Ovary (tissue), 9 donors: ENCODE measurements around the gene C7orf33. TPM values are rescaled to one million over a fixed set of nuclear protein-coding genes. Genes with fewer than 3 reads are reported as not detected.

ENCODE experiments used
- DNase-seq, 5 donors: peaks; one replicate each; pipeline ENCODE4 v3.0.0-alpha.2; 2019 to 2020
- H3K27ac ChIP-seq, 2 donors: fragments of 200-600 bp; one replicate each; pipeline versions ENCODE4 v1.5.1 to v1.8.0; 2019 to 2022
- H3K27me3 ChIP-seq: fragments of 200-600 bp; one replicate; pipeline ENCODE4 v1.8.0; 2022
- H3K36me3 ChIP-seq: fragments of 200-600 bp; sonication (generic); one replicate; pipeline ENCODE4 v1.5.1; 2019
- H3K4me1 ChIP-seq: one replicate; pipeline ENCODE4 v1.8.1; 2013; ENCODE audit warnings: mild to moderate bottlenecking, moderate library complexity; ENCODE audit not compliant: insufficient read depth
- H3K4me3 ChIP-seq: fragments of 200-600 bp; sonication (generic); one replicate; pipeline ENCODE4 v1.5.1; 2017
- H3K9me3 ChIP-seq, 2 donors: fragments of 200-600 bp in 1 of 2; sonication (generic) in 1 of 2; one replicate each; pipeline versions ENCODE4 v1.5.1 to v1.8.1; 2013 to 2019; ENCODE audit warnings: mild to moderate bottlenecking in 1 of 2, moderate library complexity in 1 of 2
- EP300 ChIP-seq: sonication (generic); formaldehyde crosslinking; IDR thresholded peaks from one replicate; pipeline ENCODE4 v1.6.1; 2017; ENCODE audit warnings: antibody characterized with exemption
- POLR2A ChIP-seq: fragments of 450-650 bp; IDR thresholded peaks from one replicate; pipeline ENCODE4 v1.6.1; 2017; ENCODE audit warnings: antibody characterized with exemption, mild to moderate bottlenecking, moderate library complexity
- WGBS, 3 donors: extraction: QIAGEN DNeasy Blood & Tissue Kit in 1 of 3; methylation state at CpG; one replicate each; pipeline versions ENCODE4 v1.1.5 to v1.1.7; 2013 to 2017; 5-methylcytosine and 5-hydroxymethylcytosine counted together
- intact Hi-C, 4 donors: fragments of 100-400 bp; cut with DNase I; formaldehyde crosslinking; loops; one replicate each; pipeline versions ENCODE4 v1.11.0 to v1.15.1; 2022 to 2023
- polyA plus RNA-seq, 2 donors: library from polyadenylated mRNA; stranded (reverse); fragments of 200-250 nt in 1 of 2; fragments of 350-450 nt in 1 of 2; fragmentation: Illumina TruSeq in 1 of 2; extraction: RNeasy Lipid Tissue Mini Kit (QIAGEN cat#74804) in 1 of 2; gene quantifications; one replicate each; pipeline ENCODE4 v1.2.3, GENCODE V29; 2013 to 2014
- total RNA-seq, 7 donors: library from RNA; depleted of rRNA in 2 of 7; stranded (reverse); fragments of >200 nt in 2 of 7; fragmentation: NEBNext Ultra II Directional in 3 of 7; extraction: Animal tissue kit (Norgen Biotek cat#: 25700) in 3 of 7; gene quantifications; one replicate each; pipeline versions ENCODE4 v1.1.0 to v1.2.4, GENCODE V29; 2016 to 2023
- TF ChIP-seq, protein P1 (sequence below), 3 donors: fragments of 450-650 bp in 2 of 3; fragments of 200-600 bp in 1 of 3; IDR thresholded peaks; one replicate each; pipeline versions ENCODE4 v1.5.1 to v1.8.0; 2016 to 2022; ENCODE audit warnings: antibody characterized with exemption in 3 of 3, mild to moderate bottlenecking in 1 of 3
- donor health status: DM: no; HTN: no; CAD: no; lungs with moderate emphysema.
- donor health status: DM: no; HTN: no; CAD: no.
- donor health status: Bipolar disorder and iron deficiency.
- donor health status: DM: yes; HTN: yes; CAD: no.
- donor health status: DM: no; HTN: no; CAD: no.
- donor health status: DM: yes; HTN: yes; CAD: no.

The C7orf33 gene
- total and polyA plus RNA-seq, 9 donors = not detected

- WGBS, 3 donors = 88 to 93% (median 90%) methylated on average over 6 of the region's 6 CpGs
- Histone ChIP-seq H3K4me3 (no peak overlapping the region), H3K4me1 (no peaks in the 10 kb centered on the region), H3K27me3 (no peaks in the 10 kb centered on the region), H3K36me3 (no peaks in the 10 kb centered on the region), H3K27ac (no peak overlapping the region), H3K9me3 (no peaks in the 10 kb centered on the region)
- TF ChIP-seq POLR2A = no peak
- TF ChIP-seq EP300 = no peak
- TF ChIP-seq, protein P1, sequence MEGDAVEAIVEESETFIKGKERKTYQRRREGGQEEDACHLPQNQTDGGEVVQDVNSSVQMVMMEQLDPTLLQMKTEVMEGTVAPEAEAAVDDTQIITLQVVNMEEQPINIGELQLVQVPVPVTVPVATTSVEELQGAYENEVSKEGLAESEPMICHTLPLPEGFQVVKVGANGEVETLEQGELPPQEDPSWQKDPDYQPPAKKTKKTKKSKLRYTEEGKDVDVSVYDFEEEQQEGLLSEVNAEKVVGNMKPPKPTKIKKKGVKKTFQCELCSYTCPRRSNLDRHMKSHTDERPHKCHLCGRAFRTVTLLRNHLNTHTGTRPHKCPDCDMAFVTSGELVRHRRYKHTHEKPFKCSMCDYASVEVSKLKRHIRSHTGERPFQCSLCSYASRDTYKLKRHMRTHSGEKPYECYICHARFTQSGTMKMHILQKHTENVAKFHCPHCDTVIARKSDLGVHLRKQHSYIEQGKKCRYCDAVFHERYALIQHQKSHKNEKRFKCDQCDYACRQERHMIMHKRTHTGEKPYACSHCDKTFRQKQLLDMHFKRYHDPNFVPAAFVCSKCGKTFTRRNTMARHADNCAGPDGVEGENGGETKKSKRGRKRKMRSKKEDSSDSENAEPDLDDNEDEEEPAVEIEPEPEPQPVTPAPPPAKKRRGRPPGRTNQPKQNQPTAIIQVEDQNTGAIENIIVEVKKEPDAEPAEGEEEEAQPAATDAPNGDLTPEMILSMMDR (IDR thresholded peaks at IDR 0.05) = no peak
- intact Hi-C loops = no loop called here
- no peak for DNase-seq
These were observed 39.5 kb downstream of the C7orf33 start for GRCh38 chr7:148630078-148630477.

DNA sequence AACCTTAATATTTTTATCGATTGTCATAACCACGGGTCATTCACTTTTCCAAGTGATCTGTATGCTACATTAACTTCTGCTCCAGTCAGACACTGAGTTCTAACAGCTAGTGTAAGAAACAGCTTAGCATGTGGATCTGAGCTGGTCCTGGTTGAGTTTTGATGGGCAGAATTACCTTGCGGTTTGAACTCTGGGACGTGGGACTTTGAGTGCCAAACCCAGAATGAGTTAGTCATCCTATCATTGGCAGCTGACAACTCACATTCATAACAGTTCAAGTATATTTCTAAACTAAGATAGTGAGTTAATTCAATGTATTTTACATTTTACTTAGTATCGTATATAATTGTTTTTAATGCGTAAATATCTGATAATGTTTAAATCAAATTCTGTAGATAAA is 43.2 kb downstream of the C7orf33 start:
- no peaks in the 10 kb centered on the region for H3K27me3 ChIP-seq
- TF ChIP-seq, protein P1 (IDR thresholded peaks at IDR 0.05) = no peak
- TF ChIP-seq POLR2A = no peak
- TF ChIP-seq EP300 = no peak
- no peaks in the 10 kb centered on the region for H3K4me1 ChIP-seq
- H3K27ac ChIP-seq = no peak overlapping the region
- no peak overlapping the region for H3K4me3 ChIP-seq
- intact Hi-C loops = no loop called here
- WGBS, 3 donors = 70 to 77% (median 74%) methylated on average over 6 of the region's 6 CpGs
- no peak for DNase-seq
- no peaks in the 10 kb centered on the region for H3K36me3 ChIP-seq
- H3K9me3 ChIP-seq = no peaks in the 10 kb centered on the region

DNA sequence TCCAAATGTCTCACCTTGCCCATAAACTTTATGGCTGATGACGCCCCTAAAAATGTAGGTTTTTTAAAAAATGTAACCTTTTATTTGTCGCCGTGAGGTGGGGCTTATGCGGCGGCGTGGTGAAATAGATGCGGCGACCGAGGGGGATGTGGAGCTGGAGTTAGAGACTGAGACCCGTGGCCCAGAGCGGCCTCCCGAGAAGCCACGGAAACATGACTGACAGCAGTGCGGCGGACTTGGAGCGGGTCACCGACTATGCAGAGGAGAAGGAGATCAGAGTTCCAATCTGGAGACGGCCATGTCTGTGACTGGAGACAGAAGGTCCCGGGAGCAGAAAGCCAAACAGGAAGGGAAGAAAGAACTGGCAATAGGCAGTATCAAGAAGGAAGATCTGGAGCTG is 46.5 kb downstream of the C7orf33 start:
- TF ChIP-seq, protein P1 (IDR thresholded peaks at IDR 0.05) = no peak
- TF ChIP-seq EP300 (no peak), POLR2A (no peak)
- Histone ChIP-seq H3K27me3 (no peaks in the 10 kb centered on the region), H3K27ac (no peak overlapping the region), H3K4me3 (no peak overlapping the region), H3K9me3 (no peaks in the 10 kb centered on the region), H3K4me1 (no peaks in the 10 kb centered on the region), H3K36me3 (no peaks in the 10 kb centered on the region)
- no peak for DNase-seq
- intact Hi-C loops = no loop called here
- 96 to 97% (median 97%) methylated on average over 19 of the region's 19 CpGs for WGBS, 3 donors

DNA sequence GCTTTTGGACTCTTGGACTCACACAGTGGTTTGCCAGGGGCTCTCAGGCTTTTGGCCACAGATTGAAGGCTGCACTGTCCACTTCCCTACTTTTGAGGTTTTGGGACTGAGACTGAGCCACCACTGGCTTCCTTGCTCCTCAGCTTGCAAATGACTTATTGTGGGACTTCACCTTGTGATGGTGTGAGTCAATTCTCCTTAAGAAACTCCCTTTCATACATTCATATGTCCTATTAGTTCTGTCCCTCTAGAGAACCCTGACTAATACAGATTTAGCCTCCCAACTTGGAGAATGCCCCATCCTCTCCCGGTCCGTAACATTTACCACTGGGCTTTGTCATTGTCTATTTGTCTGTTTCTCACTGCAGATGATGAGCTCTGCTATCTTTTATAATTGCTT is 55.3 kb downstream of the C7orf33 start:
- 89 to 93% (median 91%) methylated on average over 2 of the region's 2 CpGs for WGBS, 3 donors
- Histone ChIP-seq H3K27ac (no peak overlapping the region), H3K36me3 (no peaks in the 10 kb centered on the region), H3K4me1 (no peaks in the 10 kb centered on the region), H3K4me3 (no peak overlapping the region), H3K9me3 (no peaks in the 10 kb centered on the region), H3K27me3 (no peaks in the 10 kb centered on the region)
- TF ChIP-seq, protein P1 (IDR thresholded peaks at IDR 0.05) = no peak
- TF ChIP-seq POLR2A (no peak), EP300 (no peak)
- intact Hi-C loops = no loop called here
- no peak for DNase-seq
